Stimulated activated CD4-positive, alpha-beta T cell treated with anti-CD3 and anti-CD28 coated beads, Interleukin-2, amount 100 ng/mL, for 48 hours (primary cell): ENCODE measurements around the gene UBA6.
"Not testable (repeated sequence)": the region's sequence is repeated elsewhere in the genome, so short reads cannot be mapped to it uniquely, and the experiment has no call there.

ENCODE experiments used
- DNase-seq, 2 donors: peaks; one replicate each; pipeline ENCODE4 v3.0.0-alpha.2; 2020

Gene UBA6

GRCh38 chr4:67713529-67714247 lies 12.7 kb upstream of the UBA6 start:
- DNase-seq = no peak

- DNase-seq = no peak
These were observed 11.9 kb upstream of the UBA6 start for GRCh38 chr4:67712650-67713528.

GRCh38 chr4:67712000-67712625 lies 11.2 kb upstream of the UBA6 start:
- no peak for DNase-seq

DNA sequence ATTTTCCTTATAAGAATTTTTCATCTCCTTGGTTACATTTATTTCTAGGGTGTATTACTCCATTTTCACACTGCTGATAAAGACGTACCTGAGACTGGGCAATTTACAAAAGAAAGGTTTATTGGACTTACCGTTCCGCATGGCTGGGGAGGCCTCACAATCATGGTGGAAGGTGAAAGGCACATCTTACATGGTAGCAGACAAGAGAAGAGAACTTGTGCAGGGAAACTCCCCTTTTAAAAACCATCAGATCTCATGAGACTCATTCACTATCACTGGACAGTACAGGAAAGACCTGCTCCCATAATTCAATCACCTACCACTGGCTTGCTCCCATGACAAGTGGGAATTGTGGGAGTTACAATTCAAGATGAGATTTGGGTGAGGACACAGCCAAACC lies 5.7 kb upstream of the UBA6 start:
- DNase-seq = not testable (repeated sequence)

- no peak for DNase-seq
These were observed 3.9 kb upstream of the UBA6 start for GRCh38 chr4:67704843-67705242.

DNA sequence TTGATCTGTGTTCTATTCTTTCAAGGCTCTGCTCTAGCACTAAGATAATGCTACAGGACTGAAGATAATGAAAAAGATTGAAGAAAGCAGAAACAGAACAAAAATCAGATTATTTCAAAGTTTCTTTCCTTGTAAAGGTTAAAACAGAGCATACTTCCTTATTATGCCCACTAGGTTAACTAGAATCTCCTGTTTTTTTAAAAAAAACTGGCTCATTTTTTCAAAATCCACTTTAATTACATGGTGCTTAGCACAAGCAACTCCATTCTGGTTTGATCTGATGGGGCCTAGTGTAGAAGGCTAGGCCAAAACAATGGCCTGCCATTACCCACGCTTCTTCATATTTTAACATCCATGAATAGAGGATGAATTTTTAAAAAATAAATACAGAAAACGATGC lies 1.2 kb upstream of the UBA6 start:
- no peak for DNase-seq

GRCh38 chr4:67701517-67701850 lies 529 bp upstream of the UBA6 start:
- DNase-seq = no peak

GRCh38 chr4:67700116-67700737 lies 728 bp downstream of the UBA6 start:
- DNase-seq = no peak

- no peak for DNase-seq
These were observed 1.4 kb downstream of the UBA6 start for GRCh38 chr4:67699603-67700002.

DNA sequence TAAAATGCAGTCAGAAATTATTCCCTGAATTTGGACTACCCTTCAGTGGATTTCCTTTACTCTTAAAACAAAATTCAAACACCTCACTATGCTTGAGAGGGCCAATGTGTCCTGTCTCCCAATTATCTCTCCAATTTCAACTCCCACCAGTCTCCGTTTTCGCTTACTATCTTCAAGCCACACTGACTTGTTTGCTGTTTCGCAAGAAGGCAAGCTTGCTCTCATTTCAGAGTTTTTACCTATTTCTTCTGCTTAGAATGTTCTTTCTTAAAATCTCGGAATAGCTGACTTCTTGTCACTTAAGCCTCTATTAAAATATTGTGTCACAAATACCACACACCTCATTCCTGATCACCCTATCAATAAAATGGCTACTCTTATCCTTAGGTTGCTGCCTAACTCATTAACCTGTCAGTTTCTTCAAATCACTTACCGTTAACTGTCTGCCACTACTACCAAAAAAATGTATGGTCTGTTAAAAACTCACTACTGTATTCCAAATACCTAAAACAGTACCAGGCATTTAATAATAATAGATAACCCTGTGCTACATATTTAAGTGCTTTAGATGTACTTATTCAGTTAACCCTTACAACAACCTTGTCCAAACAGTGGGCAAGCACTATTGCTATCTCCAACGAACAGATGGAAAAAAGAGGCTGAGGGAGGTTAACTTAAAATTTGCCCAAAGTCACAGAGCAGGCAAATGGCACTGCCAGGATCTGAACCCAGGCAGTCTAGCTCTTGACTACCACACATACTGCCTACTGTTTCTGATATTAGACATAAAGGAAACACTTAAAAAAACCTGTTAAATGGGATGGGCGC lies 2.9 kb downstream of the UBA6 start:
- no peak for DNase-seq

DNA sequence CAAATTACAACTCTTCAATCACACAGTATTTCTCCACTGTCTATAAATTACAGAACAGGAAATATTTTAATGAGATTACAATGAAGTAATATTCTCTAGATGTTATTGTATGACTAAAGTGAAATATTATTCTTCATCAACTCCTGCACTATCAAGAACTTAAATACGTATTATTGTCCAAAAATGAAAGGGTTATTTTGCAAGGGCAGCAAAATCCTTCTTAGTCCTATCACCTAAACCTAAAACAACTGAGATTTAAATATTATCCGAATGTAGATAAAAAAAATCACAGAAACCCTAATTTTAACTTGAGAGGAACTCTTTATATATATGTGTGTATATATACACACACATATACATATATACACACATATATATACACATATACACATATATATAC lies 4.9 kb downstream of the UBA6 start:
- DNase-seq = no peak

DNA sequence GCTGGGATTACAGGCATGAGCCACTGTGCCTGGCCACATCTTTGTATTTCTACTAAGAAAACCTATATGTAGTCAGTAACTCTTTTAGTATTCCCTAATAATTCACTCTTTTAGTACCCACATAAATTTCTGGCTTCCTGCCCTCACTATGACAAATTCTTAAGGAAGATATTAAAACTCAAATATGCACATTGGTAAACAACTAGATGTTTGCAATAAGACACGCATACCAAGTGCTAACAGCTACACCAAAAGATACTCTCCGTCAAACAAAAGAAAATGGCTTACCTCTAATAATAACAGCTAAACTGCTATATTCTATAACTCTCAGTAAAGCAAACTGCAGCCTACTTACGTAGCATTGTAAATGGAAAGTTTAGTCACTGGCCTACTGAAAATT lies 6.3 kb downstream of the UBA6 start:
- DNase-seq = no peak

DNA sequence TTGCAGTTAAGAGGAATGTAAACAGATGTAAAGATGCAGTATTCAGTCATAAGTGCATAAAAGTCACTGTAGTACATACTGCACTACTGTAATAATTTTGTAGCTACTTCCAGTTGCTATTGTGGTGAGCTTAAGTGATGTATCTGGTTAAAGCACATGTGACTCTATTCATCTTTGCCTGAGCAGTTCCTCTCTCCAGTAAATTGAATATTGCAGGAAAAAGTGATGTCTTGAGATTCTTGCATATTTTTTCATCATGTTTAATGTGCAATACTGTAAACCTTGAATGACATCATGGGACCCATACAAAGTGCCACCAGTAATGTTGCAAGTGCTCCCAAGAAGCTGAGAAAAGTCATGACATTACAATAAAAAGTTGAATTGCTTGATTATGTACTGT lies 9.6 kb downstream of the UBA6 start:
- no peak for DNase-seq

DNA sequence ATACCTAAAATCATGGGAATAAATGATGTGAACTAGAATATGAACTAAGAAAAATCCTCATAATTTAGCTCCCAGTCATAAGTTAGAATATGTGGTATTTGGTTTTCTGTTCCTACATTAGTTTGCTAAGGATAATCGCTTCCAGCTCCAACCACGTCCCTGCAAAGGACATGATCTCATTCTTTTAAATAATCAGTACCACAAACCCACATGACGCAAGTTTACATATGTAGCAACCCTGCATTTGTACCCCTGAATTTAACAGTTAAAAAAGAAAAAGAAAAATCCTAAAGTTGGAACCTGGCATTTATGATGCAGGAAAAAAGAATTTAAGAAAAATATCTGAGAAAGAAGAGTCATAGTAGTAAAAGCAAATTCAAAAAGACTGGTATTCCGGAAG lies 13.3 kb downstream of the UBA6 start:
- DNase-seq = no peak

GRCh38 chr4:67685532-67685859 lies 15.5 kb downstream of the UBA6 start:
- no peak for DNase-seq

GRCh38 chr4:67684839-67685531 lies 16.0 kb downstream of the UBA6 start:
- no peak for DNase-seq

DNA sequence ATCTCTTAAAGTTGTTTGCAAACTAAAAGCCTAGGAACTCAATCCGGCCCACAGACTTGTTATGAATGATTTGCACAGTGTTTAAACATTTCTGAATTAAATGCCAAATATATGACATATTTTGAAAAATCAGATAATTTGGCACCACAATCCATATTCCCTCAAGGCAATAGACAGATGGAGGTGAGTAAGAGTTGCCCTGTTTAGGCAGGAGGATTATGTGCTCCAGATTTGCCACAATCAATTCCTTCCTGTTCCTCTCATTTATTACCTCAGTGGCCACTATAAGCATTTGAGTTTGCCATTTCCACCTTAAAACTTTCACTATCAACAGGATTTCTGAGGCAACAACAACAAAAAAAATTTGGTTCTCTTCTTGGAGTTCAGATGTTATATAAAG lies 18.7 kb downstream of the UBA6 start:
- DNase-seq = no peak

- DNase-seq = no peak
These were observed 20.3 kb downstream of the UBA6 start for GRCh38 chr4:67680581-67681222.

DNA sequence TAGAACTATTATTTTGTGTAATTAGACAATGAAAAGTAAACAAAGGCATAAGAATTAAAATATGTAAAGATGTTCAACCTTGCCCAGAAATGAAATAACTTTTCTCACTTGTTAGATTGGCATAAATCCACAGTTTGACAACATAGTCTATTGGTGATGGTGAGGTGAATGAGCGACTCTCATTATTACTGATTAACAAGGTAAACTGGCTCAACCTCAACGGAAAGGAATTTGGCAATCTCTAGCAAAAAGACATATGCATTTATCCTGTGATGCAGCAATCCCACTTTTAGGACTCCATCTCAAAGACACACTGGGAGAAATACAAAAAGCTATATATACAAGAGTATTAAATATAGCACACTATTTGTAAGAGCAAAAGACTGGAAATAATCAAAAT lies 22.3 kb downstream of the UBA6 start:
- DNase-seq = no peak

- DNase-seq = no peak
These were observed 26.9 kb downstream of the UBA6 start for GRCh38 chr4:67674098-67674497.

- no peak for DNase-seq
These were observed 32.6 kb downstream of the UBA6 start for GRCh38 chr4:67668315-67668714.

DNA sequence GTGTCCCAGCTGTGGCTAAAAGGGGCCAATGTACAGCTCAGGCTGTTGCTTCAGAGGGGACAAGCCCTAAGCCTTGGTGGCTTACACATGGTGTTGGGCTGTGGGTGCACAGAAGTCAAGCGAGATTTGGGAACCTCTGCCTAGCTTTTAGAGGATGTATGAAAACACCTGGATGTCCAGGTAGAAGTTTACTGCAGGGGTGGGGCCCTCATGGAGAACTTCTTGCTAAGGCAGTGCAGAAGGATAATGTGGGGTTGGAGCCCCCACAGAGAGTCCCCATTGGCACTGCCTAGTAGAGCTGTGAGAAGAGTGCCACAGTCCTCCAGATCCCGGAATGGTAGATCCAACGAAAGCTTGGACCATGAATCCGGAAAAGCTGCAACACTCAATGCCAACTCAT lies 40.5 kb downstream of the UBA6 start:
- no peak for DNase-seq
